ENCODE measurements around the gene TMEM187. TPM values are rescaled to one million over a fixed set of nuclear protein-coding genes. Genes with fewer than 3 reads are reported as not detected.

The TMEM187 gene
- total and polyA plus RNA-seq, 10 of the 15 experiments (the other 5 are each of a cell fraction or from before 2014, with no cell fraction given) = 0.45 to 8.5 (median 4.1) TPM

DNA sequence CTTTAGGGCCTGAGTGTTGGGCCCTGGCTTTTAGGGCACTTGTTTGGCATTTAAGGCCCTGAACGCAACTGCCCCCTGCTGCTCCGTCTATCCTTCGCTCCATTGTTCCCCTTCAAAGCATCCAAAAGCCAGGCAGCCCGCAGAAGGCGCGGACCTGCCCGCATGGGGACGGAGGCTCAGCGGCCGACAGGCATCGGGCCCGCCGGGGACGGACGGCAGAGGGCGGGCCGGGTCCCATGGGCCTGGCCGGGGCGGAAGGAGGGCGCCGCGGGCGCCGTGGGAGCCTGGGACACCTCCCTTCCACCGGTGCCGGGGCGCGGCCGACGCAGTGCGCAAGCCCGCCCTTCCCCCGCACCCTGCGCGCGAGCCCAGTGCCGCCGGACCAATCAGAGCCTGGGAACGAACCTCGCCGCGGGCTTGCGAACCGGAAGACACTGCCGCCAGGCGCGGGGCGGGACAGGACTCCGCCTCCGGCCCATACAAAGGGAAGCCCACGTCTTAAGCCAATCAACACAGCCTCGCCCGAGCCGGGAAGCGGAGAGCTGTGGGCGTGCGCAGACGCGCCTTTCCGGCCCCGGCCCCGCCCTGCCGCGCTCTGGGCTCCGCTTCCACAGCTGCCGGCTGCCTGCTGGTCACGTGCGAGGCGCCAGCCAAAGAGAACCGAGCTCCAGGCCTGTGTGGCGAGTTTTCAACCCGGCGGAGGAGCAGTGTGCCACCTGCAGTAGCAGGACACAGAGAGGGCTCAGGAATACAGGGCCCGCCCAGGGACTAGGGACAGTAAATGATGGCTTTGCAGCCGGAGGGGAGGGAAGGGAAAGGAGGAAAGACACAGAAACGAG lies 44.4 kb upstream of the TMEM187 start (continued):
- TF ChIP-seq, protein P1, sequence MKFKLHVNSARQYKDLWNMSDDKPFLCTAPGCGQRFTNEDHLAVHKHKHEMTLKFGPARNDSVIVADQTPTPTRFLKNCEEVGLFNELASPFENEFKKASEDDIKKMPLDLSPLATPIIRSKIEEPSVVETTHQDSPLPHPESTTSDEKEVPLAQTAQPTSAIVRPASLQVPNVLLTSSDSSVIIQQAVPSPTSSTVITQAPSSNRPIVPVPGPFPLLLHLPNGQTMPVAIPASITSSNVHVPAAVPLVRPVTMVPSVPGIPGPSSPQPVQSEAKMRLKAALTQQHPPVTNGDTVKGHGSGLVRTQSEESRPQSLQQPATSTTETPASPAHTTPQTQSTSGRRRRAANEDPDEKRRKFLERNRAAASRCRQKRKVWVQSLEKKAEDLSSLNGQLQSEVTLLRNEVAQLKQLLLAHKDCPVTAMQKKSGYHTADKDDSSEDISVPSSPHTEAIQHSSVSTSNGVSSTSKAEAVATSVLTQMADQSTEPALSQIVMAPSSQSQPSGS (IDR thresholded peaks at IDR 0.05; ENCODE audit: low read length) = no peak; the same call in 1 of the 2 replicates
- no peak for TF ChIP-seq CBFB (IDR thresholded peaks at IDR 0.05; ENCODE audit: low read depth)
- peak; percentile 56; the same call in 1 of the 2 replicates for TF ChIP-seq TCF3 (IDR thresholded peaks at IDR 0.05; ENCODE audit: borderline replicate concordance, insufficient read depth, low read depth, low read length)
- no peak for TF ChIP-seq RCOR1 (conservative IDR thresholded peaks at IDR 0.05; ENCODE audit: low read depth, low read length)
- no peak for TF ChIP-seq SUZ12 (IDR thresholded peaks at IDR 0.05; ENCODE audit: unreplicated experiment)

GRCh38 chrX:153928846-153929245 lies 43.7 kb upstream of the TMEM187 start:
- H3K4me2 ChIP-seq (ENCODE audit: control insufficient read depth, insufficient read depth) = peak overlapping the region; percentile 68; the same call in 1 of the 2 replicates
- DNase-seq (ENCODE audit: low read depth, low spot score) = no peak
- ChIA-PET RAD21 (ENCODE audit: unreplicated experiment) (interaction anchor here (1.0 to 6.2 kb wide), 4 partner anchors 16 to 134 kb away, joined by 3 to 48 read pairs (median 8); partner anchors contain the start of genes HCFC1, IDH3G and SSR4), CTCF (interaction anchor here (0.7 to 8.7 kb wide), 6 partner anchors 19 to 207 kb away, joined by 3 to 172 read pairs (median 4); partner anchors contain the start of genes PLXNB3 and RENBP), SMC1A (ENCODE audit: uncharacterized antibody, unreplicated experiment) (interaction anchor here (1.7 kb wide), 1 partner anchor 40 kb away, joined by 4 read pairs; no protein-coding TSS in a partner anchor), POLR2A (interaction anchor here (0.5 to 5.8 kb wide), 7 partner anchors 9 to 140 kb away, joined by 3 to 68 read pairs (median 4); partner anchors contain the start of genes HCFC1, IDH3G, SSR4 and TMEM187)
- H3K4me1 ChIP-seq (ENCODE audit: control insufficient read depth, insufficient read depth, low read length) = peaks cover 3% of the 10 kb centered on the region; the same call in 1 of the 2 replicates
- no peaks in the 10 kb centered on the region; the same call in 2 of the 3 replicates for H3K9me3 ChIP-seq (replicated peaks; ENCODE audit: control insufficient read depth, insufficient read depth, low read length)
- no peaks in the 10 kb centered on the region for H3K27me3 ChIP-seq (replicated peaks in 1 of 2; ENCODE audit: control insufficient read depth in 2 of 2, insufficient read depth in 2 of 2, low read length in 1 of 2)
- no peaks in the 10 kb centered on the region for H4K20me1 ChIP-seq (ENCODE audit: control insufficient read depth, insufficient read depth)
- FAIRE-seq = no peak
- no TSS peak for BruUV-seq (replicated peaks)
- in situ Hi-C loops (cut with MboI) = loop anchor here (10.0 kb wide), 1 partner anchor 56 kb away; no protein-coding TSS in a partner anchor
- peak overlapping the region; percentile 50; the same call in 1 of the 2 replicates for H3K27ac ChIP-seq (ENCODE audit: control insufficient read depth, insufficient read depth)
- H3K4me3 ChIP-seq = peak overlapping the region; percentile 55; the same call in 1 of the 2 replicates
- WGBS (ENCODE audit: insufficient coverage, insufficient replicate concordance, low lambda C conversion rate, missing lambda C conversion rate) = 27% methylated on average over 9 of the region's 9 CpGs
- H3K36me3 ChIP-seq (ENCODE audit: control insufficient read depth in 2 of 2, insufficient read depth in 2 of 2, low read length in 1 of 2) = peaks cover 0 to 2% of the 10 kb centered on the region in 2 experiments; a peak in 3 of 4 replicates
- no peak overlapping the region for H2AFZ ChIP-seq (ENCODE audit: control insufficient read depth, low read depth, low read length)
- ATAC-seq = no peak
- H3K79me2 ChIP-seq (ENCODE audit: control insufficient read depth, insufficient read depth, low read length) = peaks cover 30% of the 10 kb centered on the region
- H3K9ac ChIP-seq (ENCODE audit: control insufficient read depth, insufficient read depth, low read length) = peak overlapping the region; percentile 57
- intact Hi-C loops (cut with micrococcal nuclease; ENCODE audit: unreplicated experiment) = loop anchor here (5.0 kb wide), 2 partner anchors 207 to 443 kb away; partner anchors contain the start of genes ABCD1, BCAP31 and FLNA
- TF ChIP-seq HDAC6 (IDR thresholded peaks at IDR 0.05; ENCODE audit: unreplicated experiment) (no peak), BRCA1 (IDR thresholded peaks at IDR 0.05; ENCODE audit: low read depth, low read length) (no peak), RBBP5 (conservative IDR thresholded peaks at IDR 0.05) (no peak), RAD21 (IDR thresholded peaks at IDR 0.05; ENCODE audit: insufficient read depth, low read depth, low read length) (no peak), ZNF592 (IDR thresholded peaks at IDR 0.05) (no peak), MAX (IDR thresholded peaks at IDR 0.05; ENCODE audit: low read depth, low read length) (no peak)
- TF ChIP-seq, protein P2, sequence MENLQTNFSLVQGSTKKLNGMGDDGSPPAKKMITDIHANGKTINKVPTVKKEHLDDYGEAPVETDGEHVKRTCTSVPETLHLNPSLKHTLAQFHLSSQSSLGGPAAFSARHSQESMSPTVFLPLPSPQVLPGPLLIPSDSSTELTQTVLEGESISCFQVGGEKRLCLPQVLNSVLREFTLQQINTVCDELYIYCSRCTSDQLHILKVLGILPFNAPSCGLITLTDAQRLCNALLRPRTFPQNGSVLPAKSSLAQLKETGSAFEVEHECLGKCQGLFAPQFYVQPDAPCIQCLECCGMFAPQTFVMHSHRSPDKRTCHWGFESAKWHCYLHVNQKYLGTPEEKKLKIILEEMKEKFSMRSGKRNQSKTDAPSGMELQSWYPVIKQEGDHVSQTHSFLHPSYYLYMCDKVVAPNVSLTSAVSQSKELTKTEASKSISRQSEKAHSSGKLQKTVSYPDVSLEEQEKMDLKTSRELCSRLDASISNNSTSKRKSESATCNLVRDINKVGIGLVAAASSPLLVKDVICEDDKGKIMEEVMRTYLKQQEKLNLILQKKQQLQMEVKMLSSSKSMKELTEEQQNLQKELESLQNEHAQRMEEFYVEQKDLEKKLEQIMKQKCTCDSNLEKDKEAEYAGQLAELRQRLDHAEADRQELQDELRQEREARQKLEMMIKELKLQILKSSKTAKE (IDR thresholded peaks at IDR 0.05; ENCODE audit: low read depth, poor library complexity, severe bottlenecking) = no peak

Measured in GM12878 (cell line).